GM12878 (cell line): ENCODE results near the gene RFX1. TPM values are rescaled to one million over a fixed set of nuclear protein-coding genes. Genes with fewer than 3 reads are reported as not detected.

Source experiments
- CBX5 ChIP-seq: sonication (generic); IDR thresholded peaks from 2 replicates; pipeline ENCODE4 v1.6.1; 2016; ENCODE audit warnings: low read depth, moderate library complexity, mild to moderate bottlenecking, inconsistent platforms
- ESRRA ChIP-seq: IDR thresholded peaks from 2 replicates; pipeline ENCODE4 v1.6.1; 2012; ENCODE audit warnings: mild to moderate bottlenecking, low read length, improper control_type of control experiment
- FOS ChIP-seq: IDR thresholded peaks from 3 replicates; pipeline ENCODE4 v1.6.1; 2011; ENCODE audit warnings: borderline replicate concordance; ENCODE audit not compliant: insufficient read length; ENCODE audit errors: extremely low read depth
- FOXM1 ChIP-seq: IDR thresholded peaks from 2 replicates; pipeline ENCODE4 v1.6.1; 2012; ENCODE audit warnings: low read depth, mild to moderate bottlenecking, inconsistent platforms, low read length, moderate library complexity
- GATAD2B ChIP-seq: fragments of 450-650 bp; conservative IDR thresholded peaks from 2 replicates; pipeline ENCODE4 v1.6.1; 2017; ENCODE audit warnings: low read depth, mild to moderate bottlenecking, moderate library complexity
- HDAC2 ChIP-seq: fragments of 200-600 bp; sonication (generic); IDR thresholded peaks from 2 replicates; pipeline ENCODE4 v1.6.1; 2017
- MLLT1 ChIP-seq: fragments of 450-650 bp; IDR thresholded peaks from 2 replicates; pipeline ENCODE4 v1.6.1; 2016; ENCODE audit warnings: mild to moderate bottlenecking
- NBN ChIP-seq: fragments of 450-650 bp; IDR thresholded peaks from 2 replicates; pipeline ENCODE4 v1.6.1; 2016
- NFXL1 ChIP-seq: fragments of 450-650 bp; IDR thresholded peaks from 2 replicates; pipeline ENCODE4 v1.6.1; 2017; ENCODE audit warnings: antibody characterized with exemption, mild to moderate bottlenecking, borderline replicate concordance
- NKRF ChIP-seq: fragments of 450-650 bp; conservative IDR thresholded peaks from 2 replicates; pipeline ENCODE4 v1.6.1; 2017; ENCODE audit warnings: mild to moderate bottlenecking, moderate library complexity
- NR2F1 ChIP-seq: fragments of 450-650 bp; conservative IDR thresholded peaks from 2 replicates; pipeline ENCODE4 v1.6.1; 2017; ENCODE audit warnings: mild to moderate bottlenecking
- RELB ChIP-seq: fragments of 450-650 bp; IDR thresholded peaks from 2 replicates; pipeline ENCODE4 v1.6.1; 2017; ENCODE audit warnings: low read depth, mild to moderate bottlenecking, moderate library complexity
- SUPT20H ChIP-seq: IDR thresholded peaks from 2 replicates; pipeline ENCODE4 v1.6.1; 2011; ENCODE audit warnings: low read depth, mild to moderate bottlenecking, low read length, moderate library complexity, borderline replicate concordance; ENCODE audit not compliant: control insufficient read depth
- TARDBP ChIP-seq: IDR thresholded peaks from 2 replicates; pipeline ENCODE4 v1.6.1; 2016; ENCODE audit warnings: borderline replicate concordance
- ZZZ3 ChIP-seq: IDR thresholded peaks from 2 replicates; pipeline ENCODE4 v1.6.1; 2011; ENCODE audit warnings: low read depth; ENCODE audit not compliant: control insufficient read depth, insufficient read length
- polyA plus RNA-seq, 11 experiments: library from polyadenylated mRNA; depleted of rRNA in 4 of 11; unstranded in 6 of 11; stranded (reverse) in 5 of 11; fragments of >200 nt; fragmentation: Nextera tagmentation in 4 of 11; fragmentation: Illumina TruSeq in 1 of 11; extraction: Ambion mirVana in 4 of 11; extraction: Trizol in 1 of 11; gene quantifications; 1 replicate in 1 of 11; 2 replicates in 10 of 11; pipeline versions ENCODE4 v1.2.1 to v1.2.3, GENCODE V29; 2011 to 2016; ENCODE audit warnings: inconsistent platforms in 2 of 11, missing spikeins in 2 of 11, low read depth in 1 of 11
- total RNA-seq, 4 experiments: library from RNA; depleted of rRNA in 3 of 4; stranded (reverse); fragments of >200 nt in 3 of 4; fragmentation: Illumina TruSeq in 1 of 4; extraction: Trizol in 1 of 4; gene quantifications; 2 replicates each; pipeline versions ENCODE4 v1.2.1 to v1.2.3, GENCODE V29; 2013 to 2021
- TF ChIP-seq, protein P1 (sequence below): fragments of 450-650 bp; IDR thresholded peaks from 2 replicates; pipeline ENCODE4 v1.6.1; 2017; ENCODE audit warnings: antibody characterized with exemption, mild to moderate bottlenecking, moderate library complexity
- TF ChIP-seq, protein P2 (sequence below): IDR thresholded peaks from 2 replicates; pipeline ENCODE4 v1.6.1; 2012; ENCODE audit warnings: low read depth, low read length, improper control_type of control experiment
- TF ChIP-seq, protein P3 (sequence below): fragments of 450-650 bp; IDR thresholded peaks from 2 replicates; pipeline ENCODE4 v1.6.1; 2018; ENCODE audit warnings: borderline replicate concordance, mild to moderate bottlenecking; ENCODE audit not compliant: partially characterized antibody

Gene RFX1
- total and polyA plus RNA-seq, 10 of the 15 experiments (the other 5 are each of a cell fraction or from before 2014, with no cell fraction given), result 0.05 to 11.0 (median 1.5) TPM

DNA sequence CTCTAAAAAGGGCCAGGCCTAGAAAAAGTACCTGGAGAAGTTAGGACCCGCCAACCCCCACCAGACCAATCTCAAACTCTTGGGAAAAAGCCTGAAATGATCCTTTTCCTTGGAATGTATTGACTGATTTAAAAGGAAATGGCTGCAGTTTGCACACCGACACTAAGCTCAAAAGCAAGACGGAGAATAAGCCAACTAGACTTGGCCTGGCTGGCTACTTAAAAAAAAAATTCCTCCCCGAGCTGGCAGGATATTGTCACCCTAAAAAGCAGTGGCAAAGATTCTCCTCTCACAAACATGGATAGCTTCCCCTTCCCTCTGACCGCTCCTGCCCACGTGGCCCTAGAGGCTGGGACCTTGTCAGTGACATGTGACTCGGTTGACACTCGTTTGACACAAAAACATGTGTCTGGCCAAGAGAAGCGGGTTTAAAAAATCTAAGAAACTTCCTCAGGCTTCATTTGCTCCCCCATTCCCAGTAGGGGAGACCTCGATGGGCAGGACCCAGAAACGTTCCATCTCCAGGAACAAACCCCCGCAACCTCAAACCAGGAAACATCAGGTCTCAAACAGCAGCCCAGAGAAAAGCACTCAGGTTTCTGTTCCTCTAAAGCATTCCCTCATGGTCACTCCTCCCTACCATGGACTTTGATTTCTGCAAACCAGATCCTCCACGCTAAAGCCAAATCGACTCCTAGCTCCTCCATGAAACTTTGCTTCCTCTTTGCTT, 1.3 kb downstream of the RFX1 start (continued):
- TF ChIP-seq, protein P1, sequence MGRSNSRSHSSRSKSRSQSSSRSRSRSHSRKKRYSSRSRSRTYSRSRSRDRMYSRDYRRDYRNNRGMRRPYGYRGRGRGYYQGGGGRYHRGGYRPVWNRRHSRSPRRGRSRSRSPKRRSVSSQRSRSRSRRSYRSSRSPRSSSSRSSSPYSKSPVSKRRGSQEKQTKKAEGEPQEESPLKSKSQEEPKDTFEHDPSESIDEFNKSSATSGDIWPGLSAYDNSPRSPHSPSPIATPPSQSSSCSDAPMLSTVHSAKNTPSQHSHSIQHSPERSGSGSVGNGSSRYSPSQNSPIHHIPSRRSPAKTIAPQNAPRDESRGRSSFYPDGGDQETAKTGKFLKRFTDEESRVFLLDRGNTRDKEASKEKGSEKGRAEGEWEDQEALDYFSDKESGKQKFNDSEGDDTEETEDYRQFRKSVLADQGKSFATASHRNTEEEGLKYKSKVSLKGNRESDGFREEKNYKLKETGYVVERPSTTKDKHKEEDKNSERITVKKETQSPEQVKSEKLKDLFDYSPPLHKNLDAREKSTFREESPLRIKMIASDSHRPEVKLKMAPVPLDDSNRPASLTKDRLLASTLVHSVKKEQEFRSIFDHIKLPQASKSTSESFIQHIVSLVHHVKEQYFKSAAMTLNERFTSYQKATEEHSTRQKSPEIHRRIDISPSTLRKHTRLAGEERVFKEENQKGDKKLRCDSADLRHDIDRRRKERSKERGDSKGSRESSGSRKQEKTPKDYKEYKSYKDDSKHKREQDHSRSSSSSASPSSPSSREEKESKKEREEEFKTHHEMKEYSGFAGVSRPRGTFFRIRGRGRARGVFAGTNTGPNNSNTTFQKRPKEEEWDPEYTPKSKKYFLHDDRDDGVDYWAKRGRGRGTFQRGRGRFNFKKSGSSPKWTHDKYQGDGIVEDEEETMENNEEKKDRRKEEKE, result no peak
- TF ChIP-seq GATAD2B, result no peak
- peak; percentile 92 for TF ChIP-seq MLLT1
- TF ChIP-seq SUPT20H, result no peak
- TF ChIP-seq, protein P2, sequence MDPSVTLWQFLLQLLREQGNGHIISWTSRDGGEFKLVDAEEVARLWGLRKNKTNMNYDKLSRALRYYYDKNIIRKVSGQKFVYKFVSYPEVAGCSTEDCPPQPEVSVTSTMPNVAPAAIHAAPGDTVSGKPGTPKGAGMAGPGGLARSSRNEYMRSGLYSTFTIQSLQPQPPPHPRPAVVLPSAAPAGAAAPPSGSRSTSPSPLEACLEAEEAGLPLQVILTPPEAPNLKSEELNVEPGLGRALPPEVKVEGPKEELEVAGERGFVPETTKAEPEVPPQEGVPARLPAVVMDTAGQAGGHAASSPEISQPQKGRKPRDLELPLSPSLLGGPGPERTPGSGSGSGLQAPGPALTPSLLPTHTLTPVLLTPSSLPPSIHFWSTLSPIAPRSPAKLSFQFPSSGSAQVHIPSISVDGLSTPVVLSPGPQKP, result no peak
- TF ChIP-seq CBX5, result no peak
- TF ChIP-seq ESRRA, result no peak
- TF ChIP-seq ZZZ3, result no peak
- TF ChIP-seq TARDBP, result no peak
- TF ChIP-seq NFXL1, result no peak
- TF ChIP-seq NR2F1, result no peak
- TF ChIP-seq NKRF, result 0 out of 2 replicates have a peak, but pooled peaks have one; percentile 32
- peak; percentile 90 for TF ChIP-seq RELB
- TF ChIP-seq NBN, result 0 out of 2 replicates have a peak, but pooled peaks have one; percentile 58
- TF ChIP-seq HDAC2, result no peak
- TF ChIP-seq, protein P3, sequence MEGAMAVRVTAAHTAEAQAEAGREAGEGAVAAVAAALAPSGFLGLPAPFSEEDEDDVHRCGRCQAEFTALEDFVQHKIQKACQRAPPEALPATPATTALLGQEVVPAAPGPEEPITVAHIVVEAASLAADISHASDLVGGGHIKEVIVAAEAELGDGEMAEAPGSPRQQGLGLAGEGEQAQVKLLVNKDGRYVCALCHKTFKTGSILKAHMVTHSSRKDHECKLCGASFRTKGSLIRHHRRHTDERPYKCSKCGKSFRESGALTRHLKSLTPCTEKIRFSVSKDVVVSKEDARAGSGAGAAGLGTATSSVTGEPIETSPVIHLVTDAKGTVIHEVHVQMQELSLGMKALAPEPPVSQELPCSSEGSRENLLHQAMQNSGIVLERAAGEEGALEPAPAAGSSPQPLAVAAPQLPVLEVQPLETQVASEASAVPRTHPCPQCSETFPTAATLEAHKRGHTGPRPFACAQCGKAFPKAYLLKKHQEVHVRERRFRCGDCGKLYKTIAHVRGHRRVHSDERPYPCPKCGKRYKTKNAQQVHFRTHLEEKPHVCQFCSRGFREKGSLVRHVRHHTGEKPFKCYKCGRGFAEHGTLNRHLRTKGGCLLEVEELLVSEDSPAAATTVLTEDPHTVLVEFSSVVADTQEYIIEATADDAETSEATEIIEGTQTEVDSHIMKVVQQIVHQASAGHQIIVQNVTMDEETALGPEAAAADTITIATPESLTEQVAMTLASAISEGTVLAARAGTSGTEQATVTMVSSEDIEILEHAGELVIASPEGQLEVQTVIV, result no peak
- no peak for TF ChIP-seq FOXM1
- no peak for TF ChIP-seq FOS
